IPS DF 4.7 (cell line): ENCODE results near the gene DIPK1A.
A peak's percentile ranks its signal among the peaks of the same experiment; 100 is the strongest.

Experiments
- DNase-seq: peaks from one replicate; pipeline ENCODE4 v3.0.0-alpha.2; 2013; ENCODE audit warnings: low spot score; ENCODE audit errors: extremely low read depth

The DIPK1A gene

DNA sequence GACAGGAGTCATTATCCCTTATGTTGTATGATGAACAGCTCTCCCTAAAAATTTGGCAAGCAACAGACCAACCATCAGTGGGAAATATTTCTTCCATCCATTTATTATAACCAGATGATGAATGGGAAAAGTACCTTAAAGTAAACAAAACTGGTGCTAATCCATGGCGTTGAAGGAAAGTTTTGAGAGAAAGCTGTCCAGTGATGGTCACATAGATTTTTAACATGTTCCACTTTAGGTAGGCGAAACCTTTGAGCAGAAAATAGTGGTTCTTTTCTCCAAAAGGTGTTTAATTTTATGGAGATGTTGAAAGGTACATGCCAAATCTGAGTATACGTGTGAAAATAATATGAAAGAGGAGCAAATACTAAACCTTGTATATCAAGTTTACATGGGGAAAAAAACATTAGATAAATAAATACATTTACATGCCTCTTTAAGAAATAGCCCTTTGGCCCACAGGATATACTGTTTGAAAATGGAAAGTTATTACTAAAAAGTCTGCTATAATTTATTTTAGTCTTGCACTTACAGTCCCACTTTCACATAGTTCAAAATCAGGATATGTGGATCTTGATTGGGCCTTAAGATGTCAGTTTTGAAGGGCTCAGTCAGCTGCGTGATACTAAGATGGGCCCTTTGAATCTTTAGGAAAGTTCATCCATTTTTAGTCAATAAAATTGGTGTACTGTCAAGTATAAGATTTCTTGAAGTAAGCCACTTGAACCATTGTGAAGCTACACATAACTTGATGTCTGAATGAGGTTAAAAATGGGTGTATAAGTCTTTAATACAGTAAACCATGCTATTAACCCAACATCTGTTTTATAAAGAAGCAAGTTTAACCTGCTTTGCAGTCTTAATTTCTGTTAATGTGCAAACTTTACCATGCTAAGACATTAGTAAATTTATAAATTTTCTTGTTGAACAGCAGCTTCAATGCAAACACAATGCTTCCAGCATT lies 118.9 kb downstream of the DIPK1A start:
- DNase-seq, result no peak

DNA sequence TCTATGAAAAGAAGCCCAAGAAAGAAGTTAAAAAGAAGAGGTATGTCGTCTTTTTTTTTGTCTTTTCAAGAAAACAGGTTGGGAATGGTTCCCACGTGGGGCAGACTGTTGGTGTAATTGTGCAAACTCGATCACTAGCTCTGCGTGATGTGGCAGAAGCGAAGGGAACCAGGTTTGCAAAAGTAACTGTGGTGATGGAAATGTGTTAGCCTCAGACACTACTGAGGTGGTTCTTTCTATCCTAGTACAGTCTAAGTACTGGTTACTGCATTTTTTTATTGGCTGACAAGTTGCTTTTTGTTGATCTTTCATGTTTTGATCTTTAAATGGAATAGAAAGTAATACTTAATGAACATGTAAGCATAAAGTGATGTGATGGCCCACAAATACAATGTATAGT lies 120.7 kb downstream of the DIPK1A start:
- DNase-seq, result no peak

DNA sequence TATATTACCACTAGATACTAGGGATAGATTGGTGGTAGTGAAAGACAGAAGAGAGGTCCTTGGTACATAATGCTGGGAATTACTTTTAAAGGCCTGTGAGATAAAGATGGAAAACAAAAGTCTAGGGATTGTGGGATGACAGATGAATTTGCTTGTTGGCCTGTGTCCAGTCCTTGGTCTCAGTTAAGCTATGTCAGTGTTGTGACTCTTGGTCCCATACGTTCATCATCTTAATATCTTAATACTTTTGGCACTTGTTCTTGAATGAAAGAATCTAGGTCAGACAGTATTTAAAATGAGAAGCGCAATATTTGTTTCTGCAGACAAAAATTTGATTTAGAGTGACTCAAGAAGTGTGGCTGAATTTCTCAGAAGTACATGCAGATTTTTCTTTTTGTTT lies 121.8 kb downstream of the DIPK1A start:
- no peak for DNase-seq

DNA sequence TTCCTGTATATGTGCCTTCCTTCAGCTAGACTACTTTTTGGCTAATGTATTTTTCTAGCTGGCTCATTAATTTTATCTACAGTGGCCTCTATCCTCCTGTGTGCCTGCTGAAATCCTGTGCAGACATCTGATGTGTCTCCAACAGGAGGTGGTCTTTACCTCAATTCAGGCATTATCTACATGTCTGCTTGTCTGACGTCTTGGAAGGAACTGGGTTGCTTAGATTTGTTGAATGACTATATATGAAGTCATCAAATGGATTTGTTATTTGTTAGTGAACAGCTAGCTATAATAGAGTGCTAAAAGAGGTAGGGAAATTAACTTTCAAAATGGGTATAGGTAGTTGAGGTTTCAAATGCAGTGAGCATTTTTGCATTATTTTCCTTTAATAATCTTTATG lies 122.7 kb downstream of the DIPK1A start:
- DNase-seq, result no peak

DNA sequence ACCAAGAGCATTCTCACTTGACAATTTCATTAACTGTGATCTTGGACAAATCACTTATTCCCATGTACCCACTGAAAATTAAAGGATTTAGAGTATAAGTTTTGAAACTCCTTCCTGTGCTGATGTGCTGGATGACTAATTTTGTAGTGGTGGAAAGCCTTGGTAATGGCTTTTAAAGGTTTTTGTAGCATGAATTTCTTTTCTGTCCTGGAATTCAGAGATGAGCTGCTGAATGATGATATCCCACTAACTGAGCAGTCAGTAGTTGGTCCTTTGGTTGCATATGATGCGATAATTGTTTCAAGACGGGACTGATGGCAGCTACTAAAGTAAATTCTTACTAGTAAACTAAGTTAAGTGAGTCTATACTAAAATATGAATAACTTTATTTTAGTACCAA lies 124.2 kb downstream of the DIPK1A start:
- DNase-seq, result no peak

DNA sequence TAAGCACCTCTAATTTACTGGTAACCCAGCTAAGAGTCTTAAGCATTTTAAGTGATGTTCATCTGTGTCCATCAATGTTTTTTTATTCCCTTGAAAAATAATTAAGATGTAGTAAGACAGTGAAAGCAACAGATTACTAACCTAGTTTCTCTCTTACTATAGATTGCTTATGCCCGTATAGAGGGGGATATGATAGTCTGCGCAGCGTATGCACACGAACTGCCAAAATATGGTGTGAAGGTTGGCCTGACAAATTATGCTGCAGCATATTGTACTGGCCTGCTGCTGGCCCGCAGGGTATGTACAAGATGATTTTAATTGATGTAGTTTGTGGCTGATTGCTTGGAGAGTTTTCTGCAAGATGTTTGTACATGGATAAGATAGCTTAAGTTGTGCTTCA lies 126.6 kb downstream of the DIPK1A start:
- no peak for DNase-seq

DNA sequence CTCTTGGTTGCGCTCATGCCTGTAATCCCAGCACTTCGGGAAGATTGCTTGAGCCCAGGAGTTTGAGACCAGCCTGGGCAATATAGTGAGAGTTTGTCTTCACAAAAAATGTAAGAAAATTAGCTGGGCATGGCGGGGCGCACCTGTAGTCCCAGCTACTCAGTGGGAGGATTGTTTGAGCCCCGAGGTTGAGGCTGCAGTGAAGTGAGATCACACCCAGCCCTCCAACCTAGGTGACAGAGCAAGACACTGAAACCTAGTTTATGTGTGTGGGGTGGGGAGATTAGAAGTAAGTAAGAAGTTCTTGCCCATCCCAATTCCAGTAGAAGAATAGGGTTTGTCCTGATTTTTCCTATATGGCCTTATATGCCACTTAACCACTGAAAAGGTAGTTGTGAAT lies 127.4 kb downstream of the DIPK1A start:
- no peak for DNase-seq

DNA sequence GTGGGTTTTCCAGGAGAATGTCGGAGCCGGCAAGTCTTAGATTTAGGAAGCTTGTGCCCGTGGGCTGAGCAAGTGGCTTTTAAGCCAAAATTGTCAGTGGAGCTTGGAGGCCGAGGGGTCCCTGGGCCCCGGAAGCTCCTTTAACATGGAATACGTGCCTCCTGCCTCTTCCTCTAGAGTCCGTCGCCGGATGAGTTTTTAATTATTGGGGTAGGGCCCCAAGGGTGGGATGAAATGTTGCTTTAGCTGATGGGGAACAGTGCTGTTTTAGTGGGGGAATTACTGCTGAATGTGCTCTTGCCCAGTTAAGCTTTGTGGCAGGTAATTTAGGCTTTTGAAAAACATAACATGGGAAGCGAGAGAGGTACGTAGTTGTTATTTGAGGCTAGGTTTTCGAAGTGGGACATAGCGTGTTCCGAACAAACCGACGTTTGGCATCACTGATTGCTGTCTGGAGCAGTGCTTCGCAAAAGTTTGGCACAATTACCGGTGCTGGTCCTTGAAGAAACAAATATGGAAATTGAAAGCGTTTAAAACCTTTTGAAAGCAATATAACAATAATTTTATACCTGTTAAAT lies 128.6 kb downstream of the DIPK1A start:
- no peak for DNase-seq

DNA sequence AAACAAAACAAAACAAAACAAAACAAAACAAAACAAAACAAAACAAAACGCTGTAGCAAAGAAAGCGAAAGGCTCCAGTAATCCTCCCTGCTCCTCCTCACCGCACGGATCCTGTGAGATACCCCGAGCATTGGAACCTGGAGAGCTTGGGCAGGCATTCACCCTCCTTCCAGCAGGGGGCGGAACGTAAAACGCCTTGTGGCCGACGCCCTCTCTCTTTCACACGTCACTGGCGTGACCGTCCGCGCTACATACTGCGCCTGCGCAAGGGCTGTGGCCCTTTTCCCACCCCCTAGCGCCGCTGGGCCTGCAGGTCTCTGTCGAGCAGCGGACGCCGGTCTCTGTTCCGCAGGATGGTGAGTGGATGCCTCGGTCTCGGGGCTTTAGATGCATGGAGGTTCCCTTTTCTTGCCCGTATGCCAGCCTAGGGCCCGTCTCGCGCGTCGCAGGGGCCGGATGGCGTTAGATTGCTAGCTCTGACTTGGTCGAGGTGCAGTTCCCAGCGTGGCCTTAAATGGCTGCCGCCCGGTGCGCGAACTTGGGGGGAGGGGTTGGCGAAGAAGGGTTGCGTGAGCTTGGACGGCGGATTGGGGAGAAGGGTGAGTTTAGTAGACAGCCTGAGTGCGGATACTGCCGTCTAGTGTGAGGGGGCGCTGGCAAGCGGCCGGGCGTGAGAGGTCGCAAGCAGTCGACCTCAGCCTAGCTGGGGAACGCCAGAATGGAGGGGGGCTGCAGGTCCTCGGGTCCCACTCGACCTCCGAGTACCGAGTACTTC lies 129.3 kb downstream of the DIPK1A start, which contains the start of gene RPL5:
TSS of gene RPL5 (plus strand) at position 279 of the 775 bp plus-strand sequence. CDS start at position 354, 75 bp downstream.
- peak; percentile 91 for DNase-seq

DNA sequence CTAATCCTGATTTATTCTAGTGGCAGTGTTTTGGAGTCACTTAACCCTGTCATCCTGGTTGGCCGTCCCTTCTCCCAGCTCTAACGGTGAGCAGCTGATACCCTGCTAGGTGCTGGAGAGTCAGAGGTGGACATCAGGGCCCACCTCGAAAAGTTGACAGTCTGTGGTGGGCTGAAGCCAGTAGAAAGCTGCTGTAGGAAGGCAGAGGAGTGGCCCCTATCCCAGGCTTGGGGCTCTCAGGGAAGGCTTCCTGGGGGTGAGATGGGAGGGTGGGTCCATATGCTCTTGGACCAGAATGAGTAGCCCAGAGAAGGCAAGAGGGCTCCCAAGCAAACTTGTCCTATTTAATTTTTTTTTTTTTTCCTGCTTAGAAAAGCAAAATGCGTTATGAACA lies 129.9 kb downstream of the DIPK1A start:
- DNase-seq, result no peak

DNA sequence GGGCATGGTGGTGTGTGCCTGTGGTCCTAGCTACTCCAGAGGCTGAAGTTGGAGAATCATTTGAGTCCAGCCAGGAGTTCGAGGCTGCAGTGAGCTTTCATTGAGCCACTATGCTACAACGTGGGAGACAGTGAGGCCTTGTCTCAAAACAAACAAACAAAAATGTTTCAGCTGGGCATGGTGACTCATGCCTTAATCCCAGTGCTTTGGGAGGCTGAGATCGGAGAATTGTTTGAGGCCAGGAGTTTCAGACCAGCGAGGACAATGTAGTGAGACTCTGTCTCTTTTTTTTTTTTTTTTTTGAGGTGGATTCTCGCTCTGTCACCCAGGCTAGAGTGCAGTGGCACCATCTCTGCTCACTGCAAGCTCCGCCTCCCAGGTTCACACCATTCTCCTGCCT lies 134.5 kb downstream of the DIPK1A start:
- no peak for DNase-seq

DNA sequence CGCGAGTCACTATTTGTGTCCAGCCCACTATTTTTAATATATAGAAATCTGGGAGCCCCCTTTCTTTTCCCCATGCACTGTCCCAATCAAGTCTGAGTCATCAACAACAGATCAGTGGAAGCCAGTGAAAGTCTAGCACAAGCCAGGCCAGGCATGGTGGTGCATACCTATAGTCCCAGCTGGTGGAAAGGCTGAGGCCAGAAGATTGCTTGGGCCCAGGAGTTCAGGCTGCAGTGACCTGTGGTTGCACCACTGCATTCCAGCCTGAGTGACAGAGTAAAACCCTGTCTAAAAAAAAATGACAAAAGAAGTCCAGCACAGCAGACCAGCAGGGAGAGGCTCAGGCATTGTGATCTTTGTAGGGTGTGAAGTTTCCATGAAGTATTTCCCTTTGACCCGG lies 138.4 kb downstream of the DIPK1A start:
- no peak for DNase-seq

DNA sequence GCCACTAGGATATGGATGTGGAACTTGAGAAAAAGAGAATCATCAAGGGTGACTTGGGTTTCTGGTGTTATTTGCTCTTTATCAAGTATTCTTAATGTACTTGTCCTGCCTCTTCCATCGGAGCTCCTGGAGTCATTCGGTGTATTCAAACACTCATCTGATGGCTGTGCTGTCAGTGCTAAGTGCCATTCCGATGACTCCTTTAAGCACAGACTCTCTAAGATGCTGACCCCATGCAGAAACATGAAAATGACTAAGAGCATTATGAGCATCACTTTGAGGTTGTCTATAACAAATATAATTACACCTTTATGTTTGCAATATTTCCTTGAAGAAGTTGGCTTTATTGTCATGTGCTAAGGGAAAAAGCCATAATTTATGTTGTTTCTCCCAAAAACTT lies 140.7 kb downstream of the DIPK1A start:
- no peak for DNase-seq

DNA sequence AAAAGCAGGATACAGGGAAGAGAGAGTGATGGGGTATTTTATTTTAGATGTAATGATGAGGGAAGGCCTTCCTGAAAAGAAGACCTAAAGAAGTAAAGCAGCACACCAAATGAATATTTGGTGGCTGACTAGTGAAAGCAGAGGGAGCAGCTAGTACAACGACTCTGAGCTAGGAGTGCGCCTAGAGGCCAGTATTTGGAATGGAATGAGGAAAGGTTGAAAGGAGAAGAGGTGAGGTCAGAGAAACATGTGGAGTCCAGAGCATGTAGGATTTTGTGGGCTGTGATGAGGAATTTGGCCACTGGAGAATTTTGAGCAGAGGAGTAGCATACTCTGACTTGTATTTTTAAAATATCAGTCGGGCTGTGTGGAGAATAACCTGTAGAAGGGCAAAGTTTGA lies 141.2 kb downstream of the DIPK1A start:
- DNase-seq, result no peak

DNA sequence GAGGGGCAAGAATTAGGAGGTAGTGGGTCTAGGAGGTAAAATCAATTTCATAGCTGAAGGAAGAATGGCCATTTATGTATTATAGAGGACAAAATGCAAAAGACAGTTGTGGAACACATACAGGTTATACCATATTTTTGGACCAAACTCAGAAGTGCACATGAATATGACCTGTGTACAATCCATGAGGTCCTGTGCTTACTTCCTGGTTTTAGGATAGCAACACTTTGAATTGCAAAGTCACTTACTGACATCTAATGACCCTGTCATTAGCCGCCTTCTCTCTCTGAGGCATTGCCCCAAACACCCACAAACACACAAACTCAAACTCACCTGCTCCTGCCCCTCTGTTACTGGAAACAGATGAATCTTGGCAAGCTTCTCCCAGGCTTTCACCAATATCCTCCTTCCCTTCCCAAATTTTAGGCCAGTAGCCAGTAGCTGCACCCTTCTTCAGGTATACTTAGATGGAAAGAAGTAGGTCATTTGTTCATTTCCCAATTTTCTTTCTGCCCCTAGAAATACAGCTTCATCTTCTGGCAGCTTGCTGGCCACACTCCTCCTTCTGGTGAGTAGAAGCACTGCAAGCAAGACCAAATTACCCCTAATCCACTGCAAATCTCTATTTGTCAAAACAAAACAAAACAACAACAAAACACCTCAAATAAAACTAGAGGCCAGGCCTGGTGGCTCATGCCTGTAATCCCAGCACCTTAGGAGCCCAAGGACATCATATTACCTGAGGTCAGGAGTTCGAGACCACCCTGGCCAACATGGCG lies 143.1 kb downstream of the DIPK1A start:
- DNase-seq, result no peak

DNA sequence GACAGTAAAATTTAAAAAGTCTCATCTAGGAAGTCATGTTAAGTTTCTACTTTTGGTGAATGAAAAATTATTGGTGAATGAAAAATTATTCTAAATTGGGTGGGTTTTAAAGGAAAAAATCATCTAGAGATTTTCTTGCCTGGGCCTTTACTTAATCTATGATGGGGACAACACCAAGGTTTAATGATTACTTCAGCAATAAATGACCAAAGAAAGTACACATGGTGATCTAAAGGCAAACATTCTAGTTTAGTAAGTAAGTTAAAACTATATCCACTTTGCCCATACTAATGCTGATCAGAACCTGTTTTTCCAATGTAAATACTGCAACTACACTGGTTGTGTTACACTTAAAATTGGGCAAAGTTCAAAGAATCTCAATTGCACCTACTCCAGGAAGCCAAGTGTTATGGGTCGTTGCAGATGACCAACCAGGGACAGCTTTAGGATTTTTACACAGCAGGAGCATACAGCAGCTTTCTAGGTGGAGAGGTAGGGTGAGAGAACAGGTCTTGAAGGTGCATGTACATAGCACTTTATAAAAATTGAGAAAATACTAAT lies 144.0 kb downstream of the DIPK1A start:
- no peak for DNase-seq

DNA sequence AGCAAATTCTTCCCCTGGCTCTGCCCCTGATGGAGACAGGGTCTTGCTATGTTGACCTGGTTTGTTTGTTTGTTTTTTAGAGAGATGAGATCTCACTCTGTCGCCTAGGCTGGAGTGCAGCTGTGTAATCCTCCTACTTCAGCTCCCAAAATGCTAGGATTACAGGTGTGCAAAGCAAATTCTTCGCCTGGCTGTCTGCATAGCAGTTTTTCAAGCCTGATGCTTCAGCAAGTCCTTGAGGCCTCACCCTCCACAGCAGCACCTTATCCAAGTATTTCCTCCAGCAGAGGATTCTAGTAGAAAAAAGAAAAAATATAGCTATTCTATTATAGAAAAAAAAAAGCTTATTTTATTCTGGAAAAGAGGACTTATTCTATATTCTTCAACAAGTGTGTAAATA lies 144.5 kb downstream of the DIPK1A start:
- no peak for DNase-seq

DNA sequence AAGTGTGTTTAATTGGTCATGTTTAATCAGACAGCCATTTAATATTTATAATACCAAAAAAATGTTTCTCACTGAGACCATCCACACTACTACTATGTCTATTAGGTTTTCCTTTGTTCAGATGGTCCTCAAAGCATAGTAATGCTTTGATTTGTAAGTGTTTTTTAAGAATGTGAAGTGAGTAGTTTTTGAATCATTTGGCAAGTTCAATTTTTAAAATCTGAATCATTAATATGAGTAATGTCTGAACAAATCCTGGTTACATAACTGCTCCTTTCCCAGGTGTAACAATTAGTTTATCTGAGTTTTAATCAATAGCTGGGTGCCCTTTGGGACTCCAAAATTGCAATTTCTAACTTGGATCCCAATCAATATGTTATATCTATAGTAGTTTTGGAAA lies 152.9 kb downstream of the DIPK1A start:
- no peak for DNase-seq

DNA sequence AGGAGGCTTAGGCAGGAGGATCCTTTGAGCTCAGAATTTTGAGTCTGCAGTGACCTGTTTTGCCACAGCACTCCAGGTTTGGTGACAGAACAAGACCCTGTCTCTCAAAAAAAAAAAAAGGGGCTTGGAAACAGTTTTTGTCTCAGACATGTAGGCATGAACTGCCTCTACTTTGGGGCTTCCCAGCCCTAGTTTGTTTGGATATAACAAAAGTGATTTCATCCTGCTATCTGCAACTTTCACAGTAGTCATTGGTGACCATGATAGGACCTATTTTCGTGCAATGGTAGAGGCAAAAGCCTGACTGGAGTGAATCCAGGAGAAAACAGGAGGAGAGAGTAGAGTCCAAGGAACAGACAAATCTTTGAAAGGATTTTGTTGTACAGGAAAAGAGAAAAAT lies 156.0 kb downstream of the DIPK1A start:
- DNase-seq, result no peak

DNA sequence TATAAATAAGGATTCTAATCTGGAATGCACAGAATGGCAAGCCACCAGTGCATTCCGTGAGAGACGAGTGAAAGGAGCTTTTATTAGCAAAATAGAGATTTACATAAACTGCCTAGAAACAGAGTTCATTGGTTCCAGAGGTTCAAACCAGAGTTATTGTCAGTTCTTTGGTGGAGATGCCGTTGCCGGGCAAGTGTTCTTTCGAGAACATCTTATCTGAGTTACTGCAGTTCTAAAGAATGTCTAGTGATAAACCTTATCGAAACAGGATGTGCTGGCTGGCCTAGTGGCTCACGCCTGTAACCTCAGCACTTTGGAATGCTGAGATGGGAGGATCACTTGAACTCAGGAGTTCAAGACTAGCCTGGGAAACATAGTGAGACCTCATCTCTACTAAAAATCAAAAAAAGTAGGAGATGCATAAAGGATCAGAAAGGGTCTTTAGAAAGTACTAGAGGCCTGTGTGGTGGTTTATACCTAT lies 156.5 kb downstream of the DIPK1A start:
- no peak for DNase-seq
